ENCODE data around the gene GOLT1B.

GOLT1B gene

DNA sequence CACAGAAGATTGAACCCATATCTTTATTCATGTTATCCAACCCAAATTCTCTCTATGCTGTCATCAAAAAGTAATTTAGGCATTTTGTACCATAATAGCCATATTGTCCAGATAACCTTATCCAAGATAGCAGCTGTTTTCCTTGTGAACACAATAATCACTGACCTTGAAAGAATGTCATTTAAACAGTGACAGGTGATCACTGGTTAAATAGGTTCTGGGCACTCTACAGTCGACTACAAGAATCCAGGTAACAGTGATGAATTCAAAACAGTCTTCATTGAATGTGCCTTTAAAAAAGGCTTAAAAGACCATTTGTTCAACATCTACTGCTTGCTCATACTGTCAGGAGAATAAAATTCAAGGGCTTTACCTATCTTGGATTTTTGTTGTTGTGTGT lies 20.0 kb downstream of the GOLT1B start:
- H3K36me3 ChIP-seq (ENCODE audit: insufficient read depth) = no peaks in the 10 kb centered on the region
- H3K4me1 ChIP-seq (ENCODE audit: low read depth, poor library complexity, severe bottlenecking) = no peaks in the 10 kb centered on the region
- H3K4me2 ChIP-seq = no peak overlapping the region
- H2AFZ ChIP-seq (ENCODE audit: low read depth) = no peak overlapping the region
- no peak overlapping the region for H3K9ac ChIP-seq
- TF ChIP-seq, protein P1, sequence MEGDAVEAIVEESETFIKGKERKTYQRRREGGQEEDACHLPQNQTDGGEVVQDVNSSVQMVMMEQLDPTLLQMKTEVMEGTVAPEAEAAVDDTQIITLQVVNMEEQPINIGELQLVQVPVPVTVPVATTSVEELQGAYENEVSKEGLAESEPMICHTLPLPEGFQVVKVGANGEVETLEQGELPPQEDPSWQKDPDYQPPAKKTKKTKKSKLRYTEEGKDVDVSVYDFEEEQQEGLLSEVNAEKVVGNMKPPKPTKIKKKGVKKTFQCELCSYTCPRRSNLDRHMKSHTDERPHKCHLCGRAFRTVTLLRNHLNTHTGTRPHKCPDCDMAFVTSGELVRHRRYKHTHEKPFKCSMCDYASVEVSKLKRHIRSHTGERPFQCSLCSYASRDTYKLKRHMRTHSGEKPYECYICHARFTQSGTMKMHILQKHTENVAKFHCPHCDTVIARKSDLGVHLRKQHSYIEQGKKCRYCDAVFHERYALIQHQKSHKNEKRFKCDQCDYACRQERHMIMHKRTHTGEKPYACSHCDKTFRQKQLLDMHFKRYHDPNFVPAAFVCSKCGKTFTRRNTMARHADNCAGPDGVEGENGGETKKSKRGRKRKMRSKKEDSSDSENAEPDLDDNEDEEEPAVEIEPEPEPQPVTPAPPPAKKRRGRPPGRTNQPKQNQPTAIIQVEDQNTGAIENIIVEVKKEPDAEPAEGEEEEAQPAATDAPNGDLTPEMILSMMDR (conservative IDR thresholded peaks at IDR 0.05; ENCODE audit: low read depth, low read length) = no peak
- no peaks in the 10 kb centered on the region for H4K20me1 ChIP-seq (ENCODE audit: insufficient read depth)
- H3K27ac ChIP-seq = no peak overlapping the region
- H3K27me3 ChIP-seq (ENCODE audit: insufficient read depth, low read depth) = no peaks in the 10 kb centered on the region
- no peaks in the 10 kb centered on the region for H3K79me2 ChIP-seq (ENCODE audit: insufficient read depth, low read depth)
- H3K4me3 ChIP-seq (IDR thresholded peaks at IDR 0.05; ENCODE audit: insufficient read depth, low read depth, low read length) = no peak overlapping the region

DNA sequence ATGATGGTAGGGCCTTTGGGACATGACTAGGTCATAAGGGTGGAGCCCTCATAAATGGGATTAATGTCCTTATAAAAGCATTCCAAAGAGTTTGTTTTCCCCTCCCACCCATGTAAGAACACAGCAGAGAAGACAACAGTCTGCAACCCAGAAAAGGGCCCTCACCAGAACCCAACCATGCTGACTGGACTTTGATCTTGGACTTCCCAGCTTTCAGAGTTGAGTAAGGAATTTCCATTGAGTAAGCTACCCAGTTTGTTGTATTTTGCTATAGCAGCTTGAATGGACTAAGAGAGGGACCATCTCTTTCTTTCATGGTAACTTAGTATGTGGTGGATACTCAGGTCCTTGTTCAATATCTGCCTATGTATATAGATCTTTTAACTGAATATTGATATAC lies 21.6 kb downstream of the GOLT1B start:
- TF ChIP-seq, protein P1 (conservative IDR thresholded peaks at IDR 0.05; ENCODE audit: low read depth, low read length) = no peak
- Histone ChIP-seq H3K79me2 (ENCODE audit: insufficient read depth, low read depth) (no peaks in the 10 kb centered on the region), H3K4me2 (no peak overlapping the region), H3K27ac (no peak overlapping the region), H2AFZ (ENCODE audit: low read depth) (no peak overlapping the region), H3K9ac (no peak overlapping the region), H3K4me3 (IDR thresholded peaks at IDR 0.05; ENCODE audit: insufficient read depth, low read depth, low read length) (no peak overlapping the region), H3K36me3 (ENCODE audit: insufficient read depth) (no peaks in the 10 kb centered on the region), H4K20me1 (ENCODE audit: insufficient read depth) (no peaks in the 10 kb centered on the region), H3K27me3 (ENCODE audit: insufficient read depth, low read depth) (no peaks in the 10 kb centered on the region), H3K4me1 (ENCODE audit: low read depth, poor library complexity, severe bottlenecking) (no peaks in the 10 kb centered on the region)

DNA sequence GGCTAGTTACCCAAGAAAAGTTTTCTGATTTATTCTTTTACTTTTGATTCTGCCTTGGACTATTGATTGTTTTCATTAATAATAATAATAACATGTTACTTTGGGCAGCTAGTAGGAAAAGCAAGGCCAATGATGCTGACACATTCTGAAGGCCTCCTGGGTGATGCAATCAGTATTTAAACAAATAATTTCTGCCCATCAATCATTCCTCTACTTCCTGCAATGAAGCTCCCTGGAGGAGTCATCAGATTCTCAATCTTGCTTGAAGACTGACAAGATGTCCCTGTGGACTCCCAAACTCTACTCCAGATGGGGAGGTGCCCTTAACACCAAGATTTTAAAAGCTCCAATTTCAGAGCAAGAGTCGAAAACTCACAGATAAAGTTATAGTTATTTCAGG lies 24.5 kb downstream of the GOLT1B start, which contains the start of gene SPX:
SPX (plus strand) TSS at position 244 of the 400 bp plus-strand sequence. CDS start 177 bp downstream, outside the sequence.
- Histone ChIP-seq H3K9ac (no peak within 1 kb of the TSS), H3K4me2 (no peak within 1 kb of the TSS), H3K4me1 (ENCODE audit: low read depth, poor library complexity, severe bottlenecking) (no peaks in the 10 kb centered on the region), H3K4me3 (IDR thresholded peaks at IDR 0.05; ENCODE audit: insufficient read depth, low read depth, low read length) (no peak within 1 kb of the TSS), H3K27me3 (ENCODE audit: insufficient read depth, low read depth) (no peaks in the 10 kb centered on the region), H3K27ac (no peak within 1 kb of the TSS), H3K79me2 (ENCODE audit: insufficient read depth, low read depth) (no peaks in the 10 kb centered on the region), H4K20me1 (ENCODE audit: insufficient read depth) (no peaks in the 10 kb centered on the region), H2AFZ (ENCODE audit: low read depth) (no peak within 1 kb of the TSS), H3K36me3 (ENCODE audit: insufficient read depth) (no peaks in the 10 kb centered on the region)
- TF ChIP-seq, protein P1 (conservative IDR thresholded peaks at IDR 0.05; ENCODE audit: low read depth, low read length) = no peak

DNA sequence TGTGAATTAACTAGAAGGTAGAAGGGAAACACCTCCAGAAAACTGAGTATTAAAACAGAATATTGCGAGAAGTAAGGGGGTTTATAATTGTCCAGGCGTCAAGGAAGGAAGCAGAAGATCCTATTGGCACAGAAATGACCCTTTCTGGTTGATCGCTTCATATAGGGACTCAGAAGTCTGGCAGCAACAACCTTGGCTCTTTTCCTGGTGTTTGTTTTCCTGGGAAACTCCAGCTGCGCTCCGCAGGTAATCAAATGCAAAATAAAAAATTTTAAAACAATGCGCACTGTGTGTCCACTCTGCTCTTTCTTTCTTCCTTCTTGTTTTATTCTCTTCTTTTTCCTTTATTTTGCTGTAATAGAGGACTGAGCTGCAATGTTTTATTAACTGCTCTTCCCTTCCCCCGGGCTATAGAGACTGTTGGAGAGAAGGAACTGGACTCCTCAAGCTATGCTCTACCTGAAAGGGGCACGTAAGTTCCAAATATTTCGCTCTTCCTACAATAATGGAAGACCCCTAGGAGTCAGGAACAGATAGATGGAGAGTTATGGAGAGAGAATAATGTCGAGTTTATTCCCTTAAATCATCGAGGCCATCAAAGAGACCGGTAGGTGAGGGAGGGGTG lies 25.2 kb downstream of the GOLT1B start:
- Histone ChIP-seq H3K4me3 (IDR thresholded peaks at IDR 0.05; ENCODE audit: insufficient read depth, low read depth, low read length) (no peak overlapping the region), H2AFZ (ENCODE audit: low read depth) (no peak overlapping the region), H3K4me1 (ENCODE audit: low read depth, poor library complexity, severe bottlenecking) (no peaks in the 10 kb centered on the region), H3K27ac (no peak overlapping the region), H3K79me2 (ENCODE audit: insufficient read depth, low read depth) (no peaks in the 10 kb centered on the region), H3K36me3 (ENCODE audit: insufficient read depth) (no peaks in the 10 kb centered on the region), H3K27me3 (ENCODE audit: insufficient read depth, low read depth) (no peaks in the 10 kb centered on the region), H3K9ac (no peak overlapping the region), H3K4me2 (no peak overlapping the region), H4K20me1 (ENCODE audit: insufficient read depth) (no peaks in the 10 kb centered on the region)
- TF ChIP-seq, protein P1 (conservative IDR thresholded peaks at IDR 0.05; ENCODE audit: low read depth, low read length) = no peak

Data from KMS-11 (cell line).